ENCODE results near the gene RGMB. TPM values are rescaled to one million over a fixed set of nuclear protein-coding genes. Genes with fewer than 3 reads are reported as not detected.
"Not testable (repeated sequence)": the region's sequence is repeated elsewhere in the genome, so short reads cannot be mapped to it uniquely, and the experiment has no call there.

The RGMB gene, protein sequence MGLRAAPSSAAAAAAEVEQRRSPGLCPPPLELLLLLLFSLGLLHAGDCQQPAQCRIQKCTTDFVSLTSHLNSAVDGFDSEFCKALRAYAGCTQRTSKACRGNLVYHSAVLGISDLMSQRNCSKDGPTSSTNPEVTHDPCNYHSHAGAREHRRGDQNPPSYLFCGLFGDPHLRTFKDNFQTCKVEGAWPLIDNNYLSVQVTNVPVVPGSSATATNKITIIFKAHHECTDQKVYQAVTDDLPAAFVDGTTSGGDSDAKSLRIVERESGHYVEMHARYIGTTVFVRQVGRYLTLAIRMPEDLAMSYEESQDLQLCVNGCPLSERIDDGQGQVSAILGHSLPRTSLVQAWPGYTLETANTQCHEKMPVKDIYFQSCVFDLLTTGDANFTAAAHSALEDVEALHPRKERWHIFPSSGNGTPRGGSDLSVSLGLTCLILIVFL
- 1.7 and 3.1 TPM in 2 replicates for total RNA-seq (2014; rRNA removed; shearing (Covaris generic); ENCODE audit: low replicate concordance)

GRCh38 chr5:98773464-98774191, at the start of gene RGMB:
RGMB (plus strand) TSS chr5:98773663; CDS start chr5:98774071, 408 bp downstream.
- in situ Hi-C loops (cut with HindIII; ENCODE audit: low pct_unique_long_range_greater_than_20kb, low sequenced_read_pairs), result no loop called here

GRCh38 chr5:98726258-98726657, 47.2 kb upstream of the RGMB start:
- in situ Hi-C loops (cut with HindIII; ENCODE audit: low pct_unique_long_range_greater_than_20kb, low sequenced_read_pairs), result no loop called here
- DNase-seq (ENCODE audit: low read depth), result no peak

More at GRCh38 chr5:98773464-98774191, at the start of gene RGMB:
- DNase-seq (ENCODE audit: low read depth), result peak; percentile 97

GRCh38 chr5:98727686-98728085, 45.8 kb upstream of the RGMB start:
- no peak for DNase-seq (ENCODE audit: low read depth)
- in situ Hi-C loops (cut with HindIII; ENCODE audit: low pct_unique_long_range_greater_than_20kb, low sequenced_read_pairs), result no loop called here

GRCh38 chr5:98734646-98735045, 38.8 kb upstream of the RGMB start:
- DNase-seq (ENCODE audit: low read depth), result no peak
- in situ Hi-C loops (cut with HindIII; ENCODE audit: low pct_unique_long_range_greater_than_20kb, low sequenced_read_pairs), result no loop called here

- in situ Hi-C loops (cut with HindIII; ENCODE audit: low pct_unique_long_range_greater_than_20kb, low sequenced_read_pairs), result no loop called here
- DNase-seq (ENCODE audit: low read depth), result no peak
Measured at GRCh38 chr5:98735806-98736507, 37.5 kb upstream of the RGMB start.

GRCh38 chr5:98736753-98737152, 36.7 kb upstream of the RGMB start:
- in situ Hi-C loops (cut with HindIII; ENCODE audit: low pct_unique_long_range_greater_than_20kb, low sequenced_read_pairs), result no loop called here
- no peak for DNase-seq (ENCODE audit: low read depth)

DNA sequence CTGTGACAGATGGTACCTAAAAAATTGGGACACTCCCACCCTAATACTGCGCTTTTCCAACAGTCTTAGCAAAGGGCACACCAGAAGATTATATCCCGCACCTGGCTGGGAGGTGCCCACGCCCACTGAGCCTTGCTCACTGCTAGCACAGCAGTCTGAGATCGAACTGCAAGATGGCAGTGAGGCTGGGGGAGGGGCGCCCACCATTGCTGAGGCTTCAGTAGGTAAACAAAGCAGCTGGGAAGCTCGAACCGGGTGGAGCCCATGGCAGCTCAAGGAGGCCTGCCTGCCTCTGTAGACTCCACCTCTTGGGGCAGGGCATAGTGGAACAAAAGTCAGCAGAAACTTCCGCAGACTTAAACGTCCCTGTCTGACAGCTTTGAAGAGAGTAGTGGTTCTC, 36.0 kb upstream of the RGMB start:
- DNase-seq (ENCODE audit: low read depth); in situ Hi-C loops (cut with HindIII; ENCODE audit: low pct_unique_long_range_greater_than_20kb, low sequenced_read_pairs): not testable (repeated sequence)

- DNase-seq (ENCODE audit: low read depth); in situ Hi-C loops (cut with HindIII; ENCODE audit: low pct_unique_long_range_greater_than_20kb, low sequenced_read_pairs): not testable (repeated sequence)
Measured at GRCh38 chr5:98738481-98739149, 34.8 kb upstream of the RGMB start.

DNA sequence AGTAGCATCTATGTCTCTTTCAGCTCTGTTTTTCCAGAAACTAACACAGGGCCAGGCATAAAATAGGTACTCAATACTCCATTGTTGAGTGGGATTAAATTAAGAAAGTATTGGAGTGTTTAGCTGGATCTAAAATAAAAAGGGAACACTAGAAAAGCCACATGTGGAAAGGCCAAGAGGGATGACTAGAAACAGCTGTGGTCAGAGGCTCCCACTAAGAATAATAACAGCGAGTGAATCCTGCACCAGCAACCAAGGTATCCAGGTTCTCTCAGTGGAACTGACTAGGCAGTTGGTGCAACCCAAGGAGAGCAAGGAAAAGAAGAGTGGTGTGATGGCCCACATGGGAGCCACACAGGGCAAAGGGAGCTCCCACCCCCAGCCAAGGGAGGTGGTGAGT, 31.5 kb upstream of the RGMB start:
- in situ Hi-C loops (cut with HindIII; ENCODE audit: low pct_unique_long_range_greater_than_20kb, low sequenced_read_pairs), result no loop called here

GRCh38 chr5:98742396-98743073, 30.9 kb upstream of the RGMB start:
- in situ Hi-C loops (cut with HindIII; ENCODE audit: low pct_unique_long_range_greater_than_20kb, low sequenced_read_pairs), result no loop called here

More for the DNA sequence above, 31.5 kb upstream of the RGMB start:
- no peak for DNase-seq (ENCODE audit: low read depth)

DNA sequence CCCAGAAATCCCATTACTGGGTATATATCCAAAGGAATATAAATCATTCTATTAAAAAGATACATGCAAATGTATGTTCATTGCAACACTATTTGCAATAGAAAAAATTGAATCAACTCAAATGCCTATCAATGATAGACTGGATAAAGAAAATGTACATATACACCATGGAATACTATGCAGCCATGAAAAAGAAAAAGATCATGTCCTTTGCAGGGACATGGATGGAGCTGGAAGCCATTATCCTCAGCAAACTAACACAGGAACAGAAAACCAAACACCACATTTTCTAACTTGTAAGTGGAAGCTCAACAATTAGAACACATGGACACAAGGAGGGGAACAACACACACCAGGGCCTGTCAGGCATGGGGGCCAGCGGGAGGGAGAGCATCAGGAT, 25.2 kb upstream of the RGMB start:
- DNase-seq (ENCODE audit: low read depth); in situ Hi-C loops (cut with HindIII; ENCODE audit: low pct_unique_long_range_greater_than_20kb, low sequenced_read_pairs): not testable (repeated sequence)

More at GRCh38 chr5:98742396-98743073, 30.9 kb upstream of the RGMB start:
- no peak for DNase-seq (ENCODE audit: low read depth)

- in situ Hi-C loops (cut with HindIII; ENCODE audit: low pct_unique_long_range_greater_than_20kb, low sequenced_read_pairs), result no loop called here
- DNase-seq (ENCODE audit: low read depth), result no peak
Measured at GRCh38 chr5:98749046-98749445, 24.4 kb upstream of the RGMB start.

DNA sequence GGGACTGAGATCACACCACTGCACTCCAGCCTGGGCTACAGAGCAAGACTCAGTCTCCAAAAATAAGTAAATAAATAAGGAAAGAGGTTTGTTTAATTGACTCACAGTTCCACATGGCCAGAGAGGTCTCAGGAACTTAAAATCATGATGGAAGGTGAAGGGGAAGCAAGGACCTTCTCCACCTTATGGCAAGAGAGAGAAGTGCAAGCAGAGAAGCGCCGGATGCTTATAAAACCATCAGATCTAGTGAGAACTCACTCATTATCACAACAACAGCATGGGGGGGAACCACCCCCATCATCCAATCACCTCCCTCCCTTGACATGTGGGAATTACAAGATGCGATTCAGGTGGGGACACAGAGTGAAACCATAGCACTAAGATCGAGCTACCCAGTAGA, 22.8 kb upstream of the RGMB start:
- DNase-seq (ENCODE audit: low read depth), result no peak
- in situ Hi-C loops (cut with HindIII; ENCODE audit: low pct_unique_long_range_greater_than_20kb, low sequenced_read_pairs), result no loop called here

- in situ Hi-C loops (cut with HindIII; ENCODE audit: low pct_unique_long_range_greater_than_20kb, low sequenced_read_pairs); DNase-seq (ENCODE audit: low read depth): not testable (repeated sequence)
Measured at GRCh38 chr5:98752331-98752730, 21.1 kb upstream of the RGMB start.

DNA sequence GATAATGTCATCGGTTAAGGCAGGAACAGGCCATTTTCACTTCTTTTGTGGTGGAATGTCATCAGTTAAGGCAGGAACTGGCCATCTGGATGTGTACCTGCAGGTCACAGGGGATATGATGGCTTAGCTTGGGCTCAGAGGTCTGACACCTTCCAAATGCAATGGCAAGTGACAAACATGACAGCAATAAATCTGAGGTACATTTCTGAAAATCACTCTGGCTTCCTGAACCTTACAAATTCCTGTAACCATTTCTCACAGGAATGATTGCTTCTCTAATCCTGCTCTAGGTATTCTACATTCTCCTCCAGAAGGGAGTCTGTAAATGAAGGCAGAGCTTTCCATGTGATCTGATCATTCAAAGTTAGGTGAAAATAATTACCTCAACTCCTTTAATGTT, 20.7 kb upstream of the RGMB start:
- in situ Hi-C loops (cut with HindIII; ENCODE audit: low pct_unique_long_range_greater_than_20kb, low sequenced_read_pairs); DNase-seq (ENCODE audit: low read depth): not testable (repeated sequence)

- no peak for DNase-seq (ENCODE audit: low read depth)
- in situ Hi-C loops (cut with HindIII; ENCODE audit: low pct_unique_long_range_greater_than_20kb, low sequenced_read_pairs), result no loop called here
Measured at GRCh38 chr5:98753507-98753906, 20.0 kb upstream of the RGMB start.

DNA sequence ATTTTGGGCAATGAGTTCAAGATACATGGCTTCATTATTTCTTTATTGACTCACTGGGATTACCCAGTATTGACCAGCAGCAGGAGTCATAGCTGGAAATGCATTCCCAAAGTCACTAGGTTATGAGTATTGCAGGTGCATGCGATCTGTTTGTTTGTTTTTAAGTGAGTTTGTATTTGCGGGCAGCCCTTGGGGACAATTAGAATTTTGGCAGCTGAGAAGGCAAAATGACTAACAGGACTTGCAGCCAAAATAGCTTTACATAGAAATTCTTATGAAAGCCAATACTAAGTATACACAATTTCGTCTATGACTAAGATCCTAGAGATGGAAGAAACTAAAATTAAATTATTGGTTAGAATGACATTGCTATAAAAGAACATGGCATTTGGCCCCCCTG, 18.1 kb upstream of the RGMB start:
- no peak for DNase-seq (ENCODE audit: low read depth)
- in situ Hi-C loops (cut with HindIII; ENCODE audit: low pct_unique_long_range_greater_than_20kb, low sequenced_read_pairs), result no loop called here

DNA sequence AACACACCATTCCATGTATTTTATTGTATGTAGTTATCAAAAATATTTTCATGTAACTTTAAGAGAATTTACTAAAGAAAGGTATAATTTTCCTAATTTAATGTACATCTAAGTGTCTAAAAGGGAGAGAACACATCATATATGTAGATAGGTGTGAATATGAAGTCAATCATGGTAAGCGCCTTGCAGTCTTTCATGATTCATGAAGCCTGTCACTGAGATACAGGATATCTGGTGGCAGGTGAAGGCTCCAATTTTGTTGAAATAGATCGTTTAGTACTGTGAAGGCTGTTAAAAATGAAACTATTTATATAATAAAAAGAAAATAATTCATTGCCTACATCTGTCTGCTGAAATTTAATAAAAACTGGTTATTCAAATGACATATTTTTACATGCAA, 15.5 kb upstream of the RGMB start:
- in situ Hi-C loops (cut with HindIII; ENCODE audit: low pct_unique_long_range_greater_than_20kb, low sequenced_read_pairs), result no loop called here
- no peak for DNase-seq (ENCODE audit: low read depth)
